ENCODE data around the gene CRACR2A. TPM values are rescaled to one million over a fixed set of nuclear protein-coding genes. Genes with fewer than 3 reads are reported as not detected.

The CRACR2A gene
- polyA plus RNA-seq, 1 donor from 2014 or later = 2.1 TPM

GRCh38 chr12:3713483-3713882, 39.4 kb downstream of the CRACR2A start:
- Histone ChIP-seq H3K79me2 (replicated peaks; ENCODE audit: insufficient read depth, low read length) (no peaks in the 10 kb centered on the region), H3K27ac (ENCODE audit: low read length) (no peak overlapping the region), H2AFZ (ENCODE audit: low read depth, low read length) (no peak overlapping the region), H3K4me2 (ENCODE audit: low read length) (no peak overlapping the region), H3K4me3 (ENCODE audit: low read length) (no peak overlapping the region), H3K27me3 (ENCODE audit: insufficient read depth, low read depth, low read length) (no peaks in the 10 kb centered on the region), H3K36me3 (ENCODE audit: insufficient read depth, low read length) (no peaks in the 10 kb centered on the region), H3K9me3 (ENCODE audit: low read length) (no peaks in the 10 kb centered on the region), H3K9me2 (ENCODE audit: insufficient read depth, low read length) (no peaks in the 10 kb centered on the region), H3K9ac (ENCODE audit: low read length) (no peak overlapping the region), H4K20me1 (ENCODE audit: insufficient read depth) (no peaks in the 10 kb centered on the region), H3F3A (ENCODE audit: insufficient read depth, low read length, poor library complexity, severe bottlenecking) (no peaks in the 10 kb centered on the region)
- no peak for TF ChIP-seq EP300 (conservative IDR thresholded peaks at IDR 0.05; ENCODE audit: poor library complexity, severe bottlenecking)
- TF ChIP-seq EZH2 (IDR thresholded peaks at IDR 0.05; ENCODE audit: borderline replicate concordance, insufficient read depth, low read length, poor library complexity, severe bottlenecking) = no peak
- TF ChIP-seq RAD21 (conservative IDR thresholded peaks at IDR 0.05) = no peak
- no peak for TF ChIP-seq MXI1 (conservative IDR thresholded peaks at IDR 0.05; ENCODE audit: poor library complexity, severe bottlenecking)
- no peak for TF ChIP-seq TAF1 (IDR thresholded peaks at IDR 0.05; ENCODE audit: low read depth)
- no peak for TF ChIP-seq CTCF (IDR thresholded peaks at IDR 0.05; ENCODE audit: poor library complexity, severe bottlenecking)
- TF ChIP-seq REST (IDR thresholded peaks at IDR 0.05; ENCODE audit: borderline replicate concordance) = no peak
- TF ChIP-seq SMC3 (conservative IDR thresholded peaks at IDR 0.05; ENCODE audit: poor library complexity) = no peak
- no peak for TF ChIP-seq POLR2AphosphoS5 (IDR thresholded peaks at IDR 0.05)

- no peak overlapping the region for H3K4me3 ChIP-seq (ENCODE audit: low read length)
- H3K9ac ChIP-seq (ENCODE audit: low read length) = no peak overlapping the region
- no peak for TF ChIP-seq CTCF (IDR thresholded peaks at IDR 0.05; ENCODE audit: poor library complexity, severe bottlenecking)
- TF ChIP-seq MXI1 (conservative IDR thresholded peaks at IDR 0.05; ENCODE audit: poor library complexity, severe bottlenecking) = no peak
- TF ChIP-seq POLR2AphosphoS5 (IDR thresholded peaks at IDR 0.05) = no peak
- H4K20me1 ChIP-seq (ENCODE audit: insufficient read depth) = no peaks in the 10 kb centered on the region
- no peaks in the 10 kb centered on the region for H3K9me3 ChIP-seq (ENCODE audit: low read length)
- H2AFZ ChIP-seq (ENCODE audit: low read depth, low read length) = no peak overlapping the region
- H3F3A ChIP-seq (ENCODE audit: insufficient read depth, low read length, poor library complexity, severe bottlenecking) = no peaks in the 10 kb centered on the region
- no peaks in the 10 kb centered on the region for H3K27me3 ChIP-seq (ENCODE audit: insufficient read depth, low read depth, low read length)
- no peak overlapping the region for H3K4me2 ChIP-seq (ENCODE audit: low read length)
- H3K36me3 ChIP-seq (ENCODE audit: insufficient read depth, low read length) = no peaks in the 10 kb centered on the region
- H3K79me2 ChIP-seq (replicated peaks; ENCODE audit: insufficient read depth, low read length) = no peaks in the 10 kb centered on the region
- no peaks in the 10 kb centered on the region for H3K9me2 ChIP-seq (ENCODE audit: insufficient read depth, low read length)
- no peak overlapping the region for H3K27ac ChIP-seq (ENCODE audit: low read length)
Observed at GRCh38 chr12:3712209-3712992, 40.5 kb downstream of the CRACR2A start.

Measured in neural cell (in vitro differentiated cells).